GM18868 (cell line): ENCODE data around the gene SAYSD1.

Experiments
- ATAC-seq: cut with Tn5 transposase; IDR thresholded peaks from one replicate; pipeline ENCODE4 v1.9.1; 2021; ENCODE audit warnings: mild to moderate bottlenecking, moderate library complexity; ENCODE audit not compliant: unreplicated experiment

SAYSD1 gene

GRCh38 chr6:39079197-39080125, 35.5 kb downstream of the SAYSD1 start:
- no peak for ATAC-seq

- no peak for ATAC-seq
Observed at GRCh38 chr6:39078695-39079094, 36.3 kb downstream of the SAYSD1 start.

- ATAC-seq = no peak
Observed at GRCh38 chr6:39077882-39078594, 36.9 kb downstream of the SAYSD1 start.

- peak; percentile 48 for ATAC-seq
Observed at GRCh38 chr6:39076623-39077535, 38.1 kb downstream of the SAYSD1 start.

- ATAC-seq = no peak
Observed at GRCh38 chr6:39075807-39076622, 39.0 kb downstream of the SAYSD1 start.

GRCh38 chr6:39075010-39075686, 39.8 kb downstream of the SAYSD1 start:
- no peak for ATAC-seq

- no peak for ATAC-seq
Observed at GRCh38 chr6:39074486-39074885, 40.5 kb downstream of the SAYSD1 start.

- ATAC-seq = no peak
Observed at GRCh38 chr6:39073471-39074355, 41.3 kb downstream of the SAYSD1 start.

- ATAC-seq = no peak
Observed at GRCh38 chr6:39072830-39073229, 42.2 kb downstream of the SAYSD1 start.

- no peak for ATAC-seq
Observed at GRCh38 chr6:39068391-39068790, 46.6 kb downstream of the SAYSD1 start.

GRCh38 chr6:39065561-39065960, 49.4 kb downstream of the SAYSD1 start:
- ATAC-seq = no peak

- ATAC-seq = no peak
Observed at GRCh38 chr6:39063526-39063925, 51.5 kb downstream of the SAYSD1 start.

- ATAC-seq = no peak
Observed at GRCh38 chr6:39062014-39062740, 52.8 kb downstream of the SAYSD1 start.

GRCh38 chr6:39061588-39061987, 53.4 kb downstream of the SAYSD1 start:
- no peak for ATAC-seq

GRCh38 chr6:39061182-39061581, 53.8 kb downstream of the SAYSD1 start:
- ATAC-seq = no peak

- no peak for ATAC-seq
Observed at GRCh38 chr6:39060467-39061160, 54.4 kb downstream of the SAYSD1 start.
